Body of pancreas (tissue), 4 donors: Measurements from ENCODE around the gene ITK. TPM values are rescaled to one million over a fixed set of nuclear protein-coding genes. Genes with fewer than 3 reads are reported as not detected.
A peak's percentile ranks its signal among the peaks of the same experiment; 100 is the strongest.

Experiments used
- ATAC-seq: fragments of 150-250 bp; one replicate; pipeline ENCODE4 v1.9.1; 2016
- DNase-seq, 4 donors: peaks; one replicate each; pipeline ENCODE4 v3.0.0-alpha.2; 2019
- H3K27ac ChIP-seq, 4 donors: fragments of 200-600 bp; sonication (generic); 1 replicate in 3 of 4; 2 replicates in 1 of 4; pipeline versions ENCODE4 v1.5.1 to v1.6.1; 2016 to 2019; ENCODE audit warnings: mild to moderate bottlenecking in 1 of 4, mixed read lengths in 1 of 4, moderate library complexity in 1 of 4
- H3K27me3 ChIP-seq, 2 donors: fragments of 200-600 bp; sonication (generic); one replicate each; pipeline ENCODE4 v1.6.0; 2016; ENCODE audit warnings: mild to moderate bottlenecking in 1 of 2
- H3K36me3 ChIP-seq, 2 donors: fragments of 200-600 bp; sonication (generic); replicated peaks in 1 of 2; 2 replicates each; pipeline ENCODE4 v1.5.1; 2016; ENCODE audit warnings: low read depth in 2 of 2; ENCODE audit not compliant: insufficient read depth in 1 of 2
- H3K4me1 ChIP-seq: fragments of 200-600 bp; sonication (generic); one replicate; pipeline ENCODE4 v1.6.0; 2016
- H3K4me3 ChIP-seq, 2 donors: fragments of 200-600 bp; sonication (generic); 1 replicate in 1 of 2; 2 replicates in 1 of 2; pipeline ENCODE4 v1.5.1; 2016 to 2019
- H3K9me3 ChIP-seq, 3 donors: fragments of 200-600 bp; sonication (generic); 1 replicate in 2 of 3; 2 replicates in 1 of 3; pipeline ENCODE4 v1.5.1; 2016
- POLR2A ChIP-seq, 3 donors: fragments of 450-650 bp; IDR thresholded peaks; one replicate each; pipeline ENCODE4 v1.6.1; 2016; ENCODE audit warnings: antibody characterized with exemption in 3 of 3, mild to moderate bottlenecking in 2 of 3
- WGBS, 2 donors: methylation state at CpG; one replicate each; pipeline ENCODE4 v1.1.5; 2017; 5-methylcytosine and 5-hydroxymethylcytosine counted together
- intact Hi-C: fragments of 100-400 bp; cut with DNase I; formaldehyde crosslinking; loops from one replicate; pipeline ENCODE4 v1.15.1; 2023
- total RNA-seq, 2 donors: library from RNA; depleted of rRNA; stranded (reverse); fragments of >200 nt; gene quantifications; one replicate each; pipeline ENCODE4 v1.1.0, GENCODE V29; 2016
- TF ChIP-seq, protein P1 (sequence below), 7 experiments: fragments of 450-650 bp in 4 of 7; fragments of 200-600 bp in 3 of 7; sonication (generic) in 3 of 7; IDR thresholded peaks; one replicate each; pipeline ENCODE4 v1.5.1; 2016 to 2019; ENCODE audit warnings: antibody characterized with exemption in 7 of 7

Gene ITK
- total RNA-seq, 2 donors from 2014 or later, result 0.78 to 2.6 TPM

DNA sequence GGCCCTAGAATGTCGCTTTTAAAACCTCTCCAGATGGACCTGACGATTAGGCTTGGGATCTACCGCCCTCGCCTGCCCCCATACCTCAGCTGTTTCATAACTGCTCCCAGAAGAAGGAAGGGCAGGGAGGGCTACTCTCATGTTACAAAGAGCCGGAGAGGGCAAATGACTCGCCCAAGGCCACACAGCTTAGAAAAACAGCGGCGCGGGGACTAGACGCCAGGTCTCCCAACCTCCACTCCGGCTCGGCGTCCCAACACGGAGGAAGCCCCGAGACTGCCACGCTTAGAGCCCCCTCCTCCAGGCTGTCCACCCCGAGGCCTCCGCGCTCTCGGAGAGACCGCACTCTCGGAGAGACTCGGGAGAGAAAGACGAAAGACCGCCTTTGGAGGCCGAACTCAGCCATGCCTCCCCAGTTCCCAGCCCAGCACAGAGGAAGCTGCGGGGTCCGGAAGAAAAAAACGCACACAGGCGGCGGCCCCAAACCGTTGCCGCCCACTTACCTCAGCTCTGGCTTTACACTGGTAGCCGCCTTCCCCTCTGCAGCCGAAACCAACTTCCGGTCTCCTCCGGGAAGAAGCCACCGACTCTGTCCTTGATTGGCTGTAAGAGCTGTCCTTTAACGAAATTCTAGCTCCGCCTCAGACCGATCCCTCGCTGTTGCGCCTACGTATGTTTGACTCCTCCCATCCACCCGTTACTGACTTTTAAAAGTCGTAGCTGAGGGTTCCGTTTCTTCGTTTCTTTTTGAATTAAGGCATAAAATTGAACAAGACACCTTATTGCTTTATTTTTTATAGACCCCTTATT lies 38.1 kb upstream of the ITK start, which contains the start of gene MED7:
Gene MED7, minus strand, starts transcription at position 549 of the 810 bp plus-strand sequence. CDS start 3,434 bp downstream, outside the sequence.
- peaks cover 14% of the 10 kb centered on the region for H3K4me1 ChIP-seq
- H3K9me3 ChIP-seq, result no peaks in the 10 kb centered on the region
- DNase-seq (peak; percentile 93 to 98 (median 94)), ATAC-seq (peak; percentile 99)
- intact Hi-C loops, result no loop called here
- H3K27me3 ChIP-seq, result no peaks in the 10 kb centered on the region
- H3K4me3 ChIP-seq, result peak within 1 kb of the TSS; percentile 42 to 55
- H3K27ac ChIP-seq, result peak within 1 kb of the TSS; percentile 59 to 93 (median 88)
- H3K36me3 ChIP-seq, result peaks cover 0 to 2% of the 10 kb centered on the region in 2 donors
- 0% methylated on average over 17 to 48 of the region's 48 CpGs for WGBS, 2 donors
- TF ChIP-seq POLR2A (IDR thresholded peaks at IDR 0.05), result peak; percentile 45 to 86 (median 84)
- TF ChIP-seq, protein P1, sequence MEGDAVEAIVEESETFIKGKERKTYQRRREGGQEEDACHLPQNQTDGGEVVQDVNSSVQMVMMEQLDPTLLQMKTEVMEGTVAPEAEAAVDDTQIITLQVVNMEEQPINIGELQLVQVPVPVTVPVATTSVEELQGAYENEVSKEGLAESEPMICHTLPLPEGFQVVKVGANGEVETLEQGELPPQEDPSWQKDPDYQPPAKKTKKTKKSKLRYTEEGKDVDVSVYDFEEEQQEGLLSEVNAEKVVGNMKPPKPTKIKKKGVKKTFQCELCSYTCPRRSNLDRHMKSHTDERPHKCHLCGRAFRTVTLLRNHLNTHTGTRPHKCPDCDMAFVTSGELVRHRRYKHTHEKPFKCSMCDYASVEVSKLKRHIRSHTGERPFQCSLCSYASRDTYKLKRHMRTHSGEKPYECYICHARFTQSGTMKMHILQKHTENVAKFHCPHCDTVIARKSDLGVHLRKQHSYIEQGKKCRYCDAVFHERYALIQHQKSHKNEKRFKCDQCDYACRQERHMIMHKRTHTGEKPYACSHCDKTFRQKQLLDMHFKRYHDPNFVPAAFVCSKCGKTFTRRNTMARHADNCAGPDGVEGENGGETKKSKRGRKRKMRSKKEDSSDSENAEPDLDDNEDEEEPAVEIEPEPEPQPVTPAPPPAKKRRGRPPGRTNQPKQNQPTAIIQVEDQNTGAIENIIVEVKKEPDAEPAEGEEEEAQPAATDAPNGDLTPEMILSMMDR (IDR thresholded peaks at IDR 0.05), result no peak

DNA sequence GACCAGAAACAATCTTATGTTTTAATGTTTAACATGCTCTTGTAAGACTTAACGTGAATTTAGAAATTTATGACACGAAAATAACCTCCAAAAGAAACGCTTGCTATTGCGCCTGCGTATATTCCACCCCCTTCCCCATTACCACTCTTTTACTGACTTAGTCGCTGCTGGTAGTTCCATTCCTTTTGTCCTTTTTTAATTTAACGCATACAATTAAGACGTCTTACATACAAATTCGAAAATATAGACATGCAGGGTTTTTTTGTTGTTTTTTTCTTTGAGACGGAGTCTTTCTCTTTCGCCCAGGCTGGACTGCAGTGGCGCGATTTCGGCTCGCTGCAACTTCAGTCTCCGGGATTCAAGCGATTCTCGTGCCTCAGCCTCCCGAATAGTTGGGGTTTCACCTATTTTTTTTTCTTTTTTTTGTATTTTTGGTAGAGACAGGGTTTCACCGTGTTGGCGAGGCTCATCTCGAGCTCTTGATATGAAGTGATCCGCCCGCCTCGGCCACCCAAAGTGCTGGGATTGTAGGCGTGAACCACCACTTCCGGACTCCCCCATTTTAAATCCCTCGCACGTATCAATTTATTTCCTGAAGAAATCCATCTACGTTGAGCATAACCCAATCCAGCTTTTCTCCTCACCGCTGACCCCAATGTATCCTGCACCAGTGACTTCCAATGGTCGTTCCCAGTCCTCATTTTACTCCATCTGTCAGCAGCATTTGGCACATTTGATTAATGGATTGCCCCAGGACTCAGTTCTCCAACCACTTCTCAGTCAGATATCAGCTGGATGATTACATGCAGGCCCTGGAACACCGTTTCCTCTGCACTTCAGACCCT lies 37.3 kb upstream of the ITK start:
- Histone ChIP-seq H3K9me3 (no peaks in the 10 kb centered on the region), H3K36me3 (peaks cover 0 to 2% of the 10 kb centered on the region in 2 donors), H3K4me3 (peak overlapping the region; percentile 42 to 55), H3K4me1 (peaks cover 14% of the 10 kb centered on the region), H3K27ac (peak overlapping the region; percentile 59 to 93 (median 88)), H3K27me3 (no peaks in the 10 kb centered on the region)
- WGBS, 2 donors, result 3 to 6% methylated on average over 33 of the region's 33 CpGs
- TF ChIP-seq, protein P1 (IDR thresholded peaks at IDR 0.05), result peak in 2 of 7 experiments; percentile 1 to 12
- TF ChIP-seq POLR2A (IDR thresholded peaks at IDR 0.05), result peak in 2 of 3 donors; percentile 70 to 80
- intact Hi-C loops, result no loop called here
- DNase-seq, result peak; percentile 17 to 56 (median 50)
- ATAC-seq, result peak; percentile 73

DNA sequence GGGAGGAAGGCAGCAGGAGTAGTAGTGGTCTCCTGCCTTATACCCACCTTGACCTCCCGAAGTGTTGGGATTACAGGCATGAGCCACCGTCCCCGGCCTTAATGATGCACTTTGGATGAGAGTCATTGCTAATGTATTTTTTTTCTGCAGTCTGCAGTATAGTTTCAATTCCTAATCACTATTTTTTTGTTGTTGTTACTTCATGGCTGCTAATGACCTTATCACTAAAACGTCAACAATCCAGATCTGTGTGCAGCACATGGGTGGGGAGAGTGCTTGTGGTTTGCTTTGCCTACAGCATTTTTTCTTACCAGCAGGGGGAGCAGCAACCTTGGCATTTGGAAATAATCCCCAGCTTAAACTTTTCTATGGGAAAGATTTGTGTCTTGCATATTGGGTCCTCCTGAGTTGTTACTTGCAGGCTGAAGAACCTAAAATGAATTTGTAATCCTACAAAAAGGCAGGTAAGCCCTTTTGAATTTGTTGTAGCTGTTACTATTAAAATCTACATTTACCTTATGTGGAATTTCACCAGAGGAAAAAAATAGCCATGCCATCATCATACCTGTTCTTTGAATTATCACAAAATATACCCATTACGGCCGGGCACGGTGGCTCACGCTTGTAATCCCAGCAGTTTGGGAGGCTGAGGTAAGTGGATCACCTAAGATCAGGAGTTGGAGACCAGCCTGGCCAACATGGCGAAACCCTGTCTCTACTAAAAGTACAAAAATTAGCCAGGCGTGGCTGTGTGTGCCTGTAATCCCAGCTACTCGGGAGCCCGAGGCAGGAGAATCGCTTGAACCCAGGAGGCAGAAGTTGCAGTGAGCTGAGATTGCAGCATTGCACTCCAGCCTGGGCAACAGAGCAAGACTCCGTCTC lies 31.7 kb upstream of the ITK start:
- Histone ChIP-seq H3K27me3 (no peaks in the 10 kb centered on the region), H3K4me1 (no peaks in the 10 kb centered on the region), H3K36me3 (no peaks in the 10 kb centered on the region), H3K27ac (no peak overlapping the region), H3K9me3 (no peaks in the 10 kb centered on the region), H3K4me3 (no peak overlapping the region)
- peak; percentile 63 to 74 (median 69) for DNase-seq
- intact Hi-C loops, result no loop called here
- WGBS, 2 donors, result 53 to 54% methylated on average over 14 of the region's 14 CpGs
- no peak for TF ChIP-seq POLR2A (IDR thresholded peaks at IDR 0.05)
- TF ChIP-seq, protein P1 (IDR thresholded peaks at IDR 0.05), result peak; percentile 52 to 91 (median 76)
- peak; percentile 62 for ATAC-seq

DNA sequence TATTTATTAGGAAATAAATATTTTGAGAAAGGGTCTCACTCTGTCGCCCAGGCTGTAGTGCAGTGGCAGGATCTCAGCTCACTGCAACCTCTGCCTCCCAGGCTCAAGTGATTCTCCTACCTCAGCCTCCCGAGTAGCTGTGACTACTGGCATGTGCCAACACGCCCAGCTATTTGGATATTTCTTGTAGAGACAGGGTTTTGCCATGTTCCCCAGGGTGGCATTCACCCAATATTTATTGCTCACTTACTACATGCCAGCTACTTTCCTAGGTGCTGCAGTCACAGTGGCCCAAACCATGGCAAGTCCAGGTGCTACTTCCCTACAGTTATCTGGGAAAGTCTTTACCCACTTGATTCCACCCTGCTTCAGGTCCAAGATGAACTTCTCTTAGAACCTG lies 29.6 kb upstream of the ITK start:
- DNase-seq (no peak), ATAC-seq (no peak)
- Histone ChIP-seq H3K36me3 (no peaks in the 10 kb centered on the region), H3K4me3 (no peak overlapping the region), H3K9me3 (no peaks in the 10 kb centered on the region), H3K27me3 (no peaks in the 10 kb centered on the region), H3K27ac (no peak overlapping the region), H3K4me1 (no peaks in the 10 kb centered on the region)
- TF ChIP-seq, protein P1 (IDR thresholded peaks at IDR 0.05), result no peak
- TF ChIP-seq POLR2A (IDR thresholded peaks at IDR 0.05), result no peak
- intact Hi-C loops, result no loop called here
- WGBS, 2 donors, result 71 to 72% methylated on average over 3 of the region's 3 CpGs
